GM06990 (cell line): ENCODE measurements around the gene CALCA.
"Not testable (repeated sequence)": the region's sequence is repeated elsewhere in the genome, so short reads cannot be mapped to it uniquely, and the experiment has no call there.

Experiments used
- DNase-seq: peaks from one replicate; pipeline ENCODE4 v3.0.0-alpha.2; 2011; ENCODE audit not compliant: insufficient read length; ENCODE audit errors: extremely low read depth
- H3K27me3 ChIP-seq: replicated peaks from 2 replicates; pipeline ENCODE4 v1.6.0; 2011; ENCODE audit warnings: low read length; ENCODE audit not compliant: control insufficient read depth, insufficient read depth
- H3K36me3 ChIP-seq: 2 replicates; pipeline ENCODE4 v1.5.1; 2011; ENCODE audit warnings: low read length; ENCODE audit not compliant: control insufficient read depth, insufficient read depth
- H3K4me3 ChIP-seq: replicated peaks from 2 replicates; pipeline ENCODE4 v1.5.1; 2011; ENCODE audit warnings: low read depth, mild to moderate bottlenecking, control low read depth, low read length
- TF ChIP-seq, protein P1 (sequence below): IDR thresholded peaks from 2 replicates; pipeline ENCODE4 v1.5.1; 2011; ENCODE audit warnings: low read length, control low read depth, mild to moderate bottlenecking, inconsistent platforms; ENCODE audit not compliant: insufficient read depth, poor library complexity, severe bottlenecking

CALCA gene

DNA sequence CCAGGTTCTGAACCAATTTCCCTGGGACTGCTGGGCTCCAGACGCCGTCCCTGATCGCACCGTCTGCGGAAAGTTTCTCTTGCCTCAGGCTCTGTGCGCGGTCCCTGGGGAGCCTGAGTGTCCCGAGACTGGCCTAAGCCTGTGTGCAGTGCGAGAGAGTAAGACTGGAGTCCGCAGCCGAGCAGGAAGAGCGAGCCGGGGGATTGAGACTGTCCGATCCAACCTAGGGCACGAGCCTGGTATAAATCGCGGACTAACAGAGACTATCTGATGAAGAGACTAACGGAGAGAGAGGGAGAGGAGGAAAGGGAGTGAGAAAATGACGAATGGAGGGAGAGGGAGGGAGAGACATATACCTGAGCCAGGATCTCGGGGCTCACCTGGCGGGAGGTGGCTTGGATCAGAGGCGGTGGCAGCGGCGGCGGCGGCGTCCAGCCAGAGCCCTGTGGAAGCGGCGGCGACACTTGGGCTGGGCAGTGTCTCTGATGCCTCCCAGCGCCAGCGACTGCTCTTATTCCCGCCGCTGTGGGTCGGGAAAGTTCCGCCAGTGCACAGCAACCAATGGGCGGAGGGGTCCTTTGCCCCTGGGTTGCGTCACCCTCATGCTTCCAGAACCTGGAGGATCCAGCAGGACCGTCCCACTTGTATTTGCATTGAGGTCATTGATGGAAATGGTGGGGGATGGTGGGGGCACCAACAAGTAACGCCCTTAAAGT lies at the start of gene CALCA:
CALCA (minus strand) TSS at position 487 of the 716 bp plus-strand sequence. CDS start 1,159 bp downstream, outside the sequence.
- TF ChIP-seq, protein P1, sequence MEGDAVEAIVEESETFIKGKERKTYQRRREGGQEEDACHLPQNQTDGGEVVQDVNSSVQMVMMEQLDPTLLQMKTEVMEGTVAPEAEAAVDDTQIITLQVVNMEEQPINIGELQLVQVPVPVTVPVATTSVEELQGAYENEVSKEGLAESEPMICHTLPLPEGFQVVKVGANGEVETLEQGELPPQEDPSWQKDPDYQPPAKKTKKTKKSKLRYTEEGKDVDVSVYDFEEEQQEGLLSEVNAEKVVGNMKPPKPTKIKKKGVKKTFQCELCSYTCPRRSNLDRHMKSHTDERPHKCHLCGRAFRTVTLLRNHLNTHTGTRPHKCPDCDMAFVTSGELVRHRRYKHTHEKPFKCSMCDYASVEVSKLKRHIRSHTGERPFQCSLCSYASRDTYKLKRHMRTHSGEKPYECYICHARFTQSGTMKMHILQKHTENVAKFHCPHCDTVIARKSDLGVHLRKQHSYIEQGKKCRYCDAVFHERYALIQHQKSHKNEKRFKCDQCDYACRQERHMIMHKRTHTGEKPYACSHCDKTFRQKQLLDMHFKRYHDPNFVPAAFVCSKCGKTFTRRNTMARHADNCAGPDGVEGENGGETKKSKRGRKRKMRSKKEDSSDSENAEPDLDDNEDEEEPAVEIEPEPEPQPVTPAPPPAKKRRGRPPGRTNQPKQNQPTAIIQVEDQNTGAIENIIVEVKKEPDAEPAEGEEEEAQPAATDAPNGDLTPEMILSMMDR: no peak
- Histone ChIP-seq H3K27me3 (peaks cover 3% of the 10 kb centered on the region), H3K4me3 (no peak within 1 kb of the TSS), H3K36me3 (no peaks in the 10 kb centered on the region)
- no peak for DNase-seq

- TF ChIP-seq, protein P1: no peak
- Histone ChIP-seq H3K27me3 (no peaks in the 10 kb centered on the region), H3K36me3 (no peaks in the 10 kb centered on the region), H3K4me3 (no peak overlapping the region)
- no peak for DNase-seq
These were observed 44.0 kb upstream of the CALCA start for GRCh38 chr11:15016200-15016599.

- TF ChIP-seq, protein P1: no peak
- DNase-seq: no peak
- Histone ChIP-seq H3K27me3 (no peaks in the 10 kb centered on the region), H3K36me3 (no peaks in the 10 kb centered on the region), H3K4me3 (no peak overlapping the region)
These were observed 39.7 kb upstream of the CALCA start for GRCh38 chr11:15011776-15012345.

- Histone ChIP-seq H3K4me3 (no peak overlapping the region), H3K36me3 (no peaks in the 10 kb centered on the region), H3K27me3 (no peaks in the 10 kb centered on the region)
- TF ChIP-seq, protein P1: no peak
- DNase-seq: no peak
These were observed 38.7 kb upstream of the CALCA start for GRCh38 chr11:15010865-15011264.

DNA sequence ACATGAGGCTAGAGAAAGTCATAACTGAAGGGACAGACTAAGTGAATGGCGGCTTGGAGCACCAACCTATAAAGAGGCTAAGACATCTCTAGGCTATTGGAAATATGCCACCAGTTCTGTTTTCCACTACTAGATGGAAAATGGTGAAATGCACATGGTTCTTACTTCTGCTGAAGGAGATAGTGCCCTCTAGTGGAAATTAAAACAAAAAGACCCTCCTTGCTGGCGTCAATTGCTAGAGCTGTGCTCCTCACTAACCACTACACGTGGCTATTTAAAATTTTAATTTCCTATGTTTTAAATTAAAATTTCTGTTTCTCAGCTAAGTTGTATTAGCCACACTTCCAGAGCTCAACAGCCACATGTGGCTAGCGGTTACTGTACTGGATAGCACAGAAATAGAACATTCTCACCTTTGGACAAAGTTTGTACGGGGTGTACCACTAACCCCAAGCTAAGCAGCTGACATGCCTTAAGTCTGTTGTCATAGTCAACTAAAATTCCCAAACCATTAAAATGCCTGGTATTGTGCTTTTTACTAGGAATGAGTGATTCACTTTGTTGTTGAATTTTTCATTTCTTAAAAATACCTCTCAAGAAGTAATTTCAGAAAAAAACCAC lies 34.1 kb upstream of the CALCA start:
- H3K27me3 ChIP-seq: no peaks in the 10 kb centered on the region
- no peaks in the 10 kb centered on the region for H3K36me3 ChIP-seq
- TF ChIP-seq, protein P1: peak; percentile 65
- H3K4me3 ChIP-seq: no peak overlapping the region
- peak; percentile 5 for DNase-seq

GRCh38 chr11:14988133-14988532 lies 16.0 kb upstream of the CALCA start:
- H3K36me3 ChIP-seq, DNase-seq, H3K27me3 ChIP-seq, H3K4me3 ChIP-seq: not testable (repeated sequence)
